ENCODE results near the gene APRT.

DNA sequence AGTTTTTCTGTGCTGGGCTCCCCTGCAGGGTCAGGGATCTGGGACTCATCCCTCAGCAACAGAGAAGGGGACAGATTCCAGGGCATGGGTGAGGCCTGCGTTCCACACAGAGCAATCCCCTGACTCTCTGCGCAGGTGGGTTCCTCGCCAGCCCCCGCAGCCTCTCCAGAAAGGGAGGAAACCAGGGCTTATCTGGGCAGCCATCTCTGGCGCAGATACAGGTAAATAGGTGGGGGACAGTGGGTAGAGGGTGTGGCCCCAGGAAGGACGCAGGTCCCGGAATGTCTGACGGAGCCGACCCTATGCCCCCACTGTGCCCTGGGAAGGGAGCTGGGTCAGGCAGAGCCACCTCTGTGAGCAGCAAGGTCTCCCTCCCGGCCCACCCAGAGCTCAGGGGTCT lies 49.9 kb downstream of the APRT start:
- TF ChIP-seq, protein P1, sequence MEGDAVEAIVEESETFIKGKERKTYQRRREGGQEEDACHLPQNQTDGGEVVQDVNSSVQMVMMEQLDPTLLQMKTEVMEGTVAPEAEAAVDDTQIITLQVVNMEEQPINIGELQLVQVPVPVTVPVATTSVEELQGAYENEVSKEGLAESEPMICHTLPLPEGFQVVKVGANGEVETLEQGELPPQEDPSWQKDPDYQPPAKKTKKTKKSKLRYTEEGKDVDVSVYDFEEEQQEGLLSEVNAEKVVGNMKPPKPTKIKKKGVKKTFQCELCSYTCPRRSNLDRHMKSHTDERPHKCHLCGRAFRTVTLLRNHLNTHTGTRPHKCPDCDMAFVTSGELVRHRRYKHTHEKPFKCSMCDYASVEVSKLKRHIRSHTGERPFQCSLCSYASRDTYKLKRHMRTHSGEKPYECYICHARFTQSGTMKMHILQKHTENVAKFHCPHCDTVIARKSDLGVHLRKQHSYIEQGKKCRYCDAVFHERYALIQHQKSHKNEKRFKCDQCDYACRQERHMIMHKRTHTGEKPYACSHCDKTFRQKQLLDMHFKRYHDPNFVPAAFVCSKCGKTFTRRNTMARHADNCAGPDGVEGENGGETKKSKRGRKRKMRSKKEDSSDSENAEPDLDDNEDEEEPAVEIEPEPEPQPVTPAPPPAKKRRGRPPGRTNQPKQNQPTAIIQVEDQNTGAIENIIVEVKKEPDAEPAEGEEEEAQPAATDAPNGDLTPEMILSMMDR (IDR thresholded peaks at IDR 0.05 in 2 of 3, conservative IDR thresholded peaks at IDR 0.05 in 1 of 3; ENCODE audit: insufficient read depth in 2 of 3, low read depth in 1 of 3, low read length in 3 of 3), result no peak
- TF ChIP-seq POLR2A (conservative IDR thresholded peaks at IDR 0.05) (no peak), BRCA1 (IDR thresholded peaks at IDR 0.05) (no peak), BRCA1 (CRISPR knock-in tag; IDR thresholded peaks at IDR 0.05) (no peak), MED1 (CRISPR knock-in tag; IDR thresholded peaks at IDR 0.05; ENCODE audit: borderline replicate concordance) (no peak), EP300 (IDR thresholded peaks at IDR 0.05; ENCODE audit: low read length) (no peak), ZNF75A (CRISPR knock-in tag; IDR thresholded peaks at IDR 0.05) (no peak), PPARD (CRISPR knock-in tag; IDR thresholded peaks at IDR 0.05) (no peak), SIN3A (IDR thresholded peaks at IDR 0.05; ENCODE audit: borderline replicate concordance in 2 of 2, control insufficient read depth in 1 of 2, low read depth in 2 of 2, low read length in 2 of 2) (no peak), ZNF696 (CRISPR knock-in tag; conservative IDR thresholded peaks at IDR 0.05) (no peak), CBFA2T2 (conservative IDR thresholded peaks at IDR 0.05) (no peak)
- TF ChIP-seq, protein P2, sequence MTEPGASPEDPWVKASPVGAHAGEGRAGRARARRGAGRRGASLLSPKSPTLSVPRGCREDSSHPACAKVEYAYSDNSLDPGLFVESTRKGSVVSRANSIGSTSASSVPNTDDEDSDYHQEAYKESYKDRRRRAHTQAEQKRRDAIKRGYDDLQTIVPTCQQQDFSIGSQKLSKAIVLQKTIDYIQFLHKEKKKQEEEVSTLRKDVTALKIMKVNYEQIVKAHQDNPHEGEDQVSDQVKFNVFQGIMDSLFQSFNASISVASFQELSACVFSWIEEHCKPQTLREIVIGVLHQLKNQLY (CRISPR knock-in tag; conservative IDR thresholded peaks at IDR 0.05), result no peak
- TF ChIP-seq, protein P3, sequence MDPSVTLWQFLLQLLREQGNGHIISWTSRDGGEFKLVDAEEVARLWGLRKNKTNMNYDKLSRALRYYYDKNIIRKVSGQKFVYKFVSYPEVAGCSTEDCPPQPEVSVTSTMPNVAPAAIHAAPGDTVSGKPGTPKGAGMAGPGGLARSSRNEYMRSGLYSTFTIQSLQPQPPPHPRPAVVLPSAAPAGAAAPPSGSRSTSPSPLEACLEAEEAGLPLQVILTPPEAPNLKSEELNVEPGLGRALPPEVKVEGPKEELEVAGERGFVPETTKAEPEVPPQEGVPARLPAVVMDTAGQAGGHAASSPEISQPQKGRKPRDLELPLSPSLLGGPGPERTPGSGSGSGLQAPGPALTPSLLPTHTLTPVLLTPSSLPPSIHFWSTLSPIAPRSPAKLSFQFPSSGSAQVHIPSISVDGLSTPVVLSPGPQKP (CRISPR knock-in tag; IDR thresholded peaks at IDR 0.05), result no peak
